Activated T-helper 17 cell treated with anti-CD3 and anti-CD28 coated beads, Interleukin-2, amount 50 U/mL, for 72 hours (primary cell): ENCODE measurements around the gene PRMT6. TPM values are rescaled to one million over a fixed set of nuclear protein-coding genes. Genes with fewer than 3 reads are reported as not detected.

Source experiments
- total RNA-seq, 2 donors: library from RNA; stranded (reverse); gene quantifications; one replicate each; pipeline ENCODE4 v1.2.3, GENCODE V29; 2022

PRMT6 gene
- total RNA-seq, 2 donors from 2014 or later: 3.8 to 7.8 TPM

Other genes starting within 250 kb of the PRMT6 start
- gene NTNG1, start 84.4 kb downstream of the PRMT6 start, total RNA-seq: not detected